OCI-LY3 (cell line): ENCODE measurements around the gene ARHGAP42.

Source experiments
- H2AFZ ChIP-seq: fragments of 200-600, 300-600 bp; shearing (Covaris generic); 2 replicates; pipeline ENCODE4 v1.6.0; 2014; ENCODE audit warnings: antibody characterized with exemption, low read depth, low read length
- H3K27ac ChIP-seq: fragments of 200-600, 300-600 bp; sonication (generic); 2 replicates; pipeline ENCODE4 v1.5.1; 2014; ENCODE audit warnings: mild to moderate bottlenecking, low read length, moderate library complexity, mixed read lengths
- H3K27me3 ChIP-seq: fragments of 200-600, 300-600 bp; sonication (generic); 2 replicates; pipeline ENCODE4 v1.6.1; 2014; ENCODE audit warnings: low read depth, low read length, mixed read lengths
- H3K36me3 ChIP-seq: fragments of 200-600, 300-600 bp; sonication (generic); replicated peaks from 2 replicates; pipeline ENCODE3; 2014; ENCODE audit warnings: low read depth, low read length, mixed read lengths
- H3K4me1 ChIP-seq: fragments of 300-600, 200-600 bp; sonication (generic); 2 replicates; pipeline ENCODE4 v1.6.1; 2014; ENCODE audit warnings: low read length, mixed read lengths
- H3K4me2 ChIP-seq: fragments of 200-600, 300-600 bp; sonication (generic); 2 replicates; pipeline ENCODE4 v1.6.1; 2014; ENCODE audit warnings: low read length, mixed read lengths
- H3K4me3 ChIP-seq: fragments of 300-600, 200-600 bp; sonication (generic); 2 replicates; pipeline ENCODE4 v1.5.1; 2014; ENCODE audit warnings: antibody characterized with exemption, mild to moderate bottlenecking, low read length, moderate library complexity
- H3K79me2 ChIP-seq: fragments of 300-600, 200-600 bp; shearing (Covaris generic); 2 replicates; pipeline ENCODE4 v1.6.1; 2014; ENCODE audit warnings: mild to moderate bottlenecking, low read length, mixed read lengths
- H3K9ac ChIP-seq: fragments of 300-600, 200-600 bp; shearing (Covaris generic); 2 replicates; pipeline ENCODE4 v1.6.0; 2014; ENCODE audit warnings: mild to moderate bottlenecking, low read length, moderate library complexity
- H3K9me3 ChIP-seq: fragments of 200-600, 300-600 bp; shearing (Covaris generic); 2 replicates; pipeline ENCODE4 v1.6.1; 2014; ENCODE audit warnings: low read length, mixed read lengths; ENCODE audit not compliant: insufficient read depth
- H4K20me1 ChIP-seq: fragments of 200-600, 300-600 bp; sonication (generic); 2 replicates; pipeline ENCODE4 v1.6.1; 2016; ENCODE audit warnings: low read length, mixed read lengths; ENCODE audit not compliant: insufficient read depth
- CTCF ChIP-seq: fragments of 200-600, 300-600 bp; sonication (generic); IDR thresholded peaks from 2 replicates; pipeline ENCODE4 v1.5.1; 2014; ENCODE audit warnings: antibody characterized with exemption, low read length, low read depth
- EZH2phosphoT487 ChIP-seq: fragments of 200-600 bp; shearing (Covaris generic); IDR thresholded peaks from 2 replicates; pipeline ENCODE4 v1.6.1; 2018; ENCODE audit warnings: antibody characterized with exemption, mixed run types, low read depth

ARHGAP42 gene

GRCh38 chr11:100730266-100730665 lies 43.2 kb downstream of the ARHGAP42 start:
- H2AFZ ChIP-seq, result no peak overlapping the region
- no peaks in the 10 kb centered on the region for H3K27me3 ChIP-seq
- H3K79me2 ChIP-seq, result no peaks in the 10 kb centered on the region; the same call in 1 of the 2 replicates
- no peaks in the 10 kb centered on the region for H4K20me1 ChIP-seq
- H3K36me3 ChIP-seq, result no peaks in the 10 kb centered on the region
- H3K4me1 ChIP-seq, result peaks cover 8% of the 10 kb centered on the region
- no peak for TF ChIP-seq CTCF
- TF ChIP-seq EZH2phosphoT487, result no peak
- H3K9me3 ChIP-seq, result no peaks in the 10 kb centered on the region
- H3K4me3 ChIP-seq, result no peak overlapping the region
- H3K9ac ChIP-seq, result no peak overlapping the region
- no peak overlapping the region for H3K27ac ChIP-seq
- H3K4me2 ChIP-seq, result no peak overlapping the region

GRCh38 chr11:100731471-100731870 lies 44.4 kb downstream of the ARHGAP42 start:
- Histone ChIP-seq H3K4me3 (no peak overlapping the region), H3K27ac (no peak overlapping the region), H3K9me3 (no peaks in the 10 kb centered on the region), H3K27me3 (no peaks in the 10 kb centered on the region), H3K9ac (no peak overlapping the region), H2AFZ (no peak overlapping the region), H4K20me1 (no peaks in the 10 kb centered on the region), H3K4me2 (no peak overlapping the region), H3K4me1 (peaks cover 9% of the 10 kb centered on the region), H3K36me3 (no peaks in the 10 kb centered on the region), H3K79me2 (no peaks in the 10 kb centered on the region; the same call in 1 of the 2 replicates)
- no peak for TF ChIP-seq EZH2phosphoT487
- no peak for TF ChIP-seq CTCF

GRCh38 chr11:100732949-100733348 lies 45.9 kb downstream of the ARHGAP42 start:
- Histone ChIP-seq H3K9ac (no peak overlapping the region), H3K4me3 (no peak overlapping the region), H3K27me3 (no peaks in the 10 kb centered on the region), H3K4me1 (peaks cover 9% of the 10 kb centered on the region), H2AFZ (no peak overlapping the region), H4K20me1 (no peaks in the 10 kb centered on the region), H3K79me2 (no peaks in the 10 kb centered on the region; the same call in 1 of the 2 replicates), H3K4me2 (no peak overlapping the region), H3K9me3 (no peaks in the 10 kb centered on the region), H3K27ac (no peak overlapping the region), H3K36me3 (no peaks in the 10 kb centered on the region)
- TF ChIP-seq EZH2phosphoT487 (no peak), CTCF (no peak)

DNA sequence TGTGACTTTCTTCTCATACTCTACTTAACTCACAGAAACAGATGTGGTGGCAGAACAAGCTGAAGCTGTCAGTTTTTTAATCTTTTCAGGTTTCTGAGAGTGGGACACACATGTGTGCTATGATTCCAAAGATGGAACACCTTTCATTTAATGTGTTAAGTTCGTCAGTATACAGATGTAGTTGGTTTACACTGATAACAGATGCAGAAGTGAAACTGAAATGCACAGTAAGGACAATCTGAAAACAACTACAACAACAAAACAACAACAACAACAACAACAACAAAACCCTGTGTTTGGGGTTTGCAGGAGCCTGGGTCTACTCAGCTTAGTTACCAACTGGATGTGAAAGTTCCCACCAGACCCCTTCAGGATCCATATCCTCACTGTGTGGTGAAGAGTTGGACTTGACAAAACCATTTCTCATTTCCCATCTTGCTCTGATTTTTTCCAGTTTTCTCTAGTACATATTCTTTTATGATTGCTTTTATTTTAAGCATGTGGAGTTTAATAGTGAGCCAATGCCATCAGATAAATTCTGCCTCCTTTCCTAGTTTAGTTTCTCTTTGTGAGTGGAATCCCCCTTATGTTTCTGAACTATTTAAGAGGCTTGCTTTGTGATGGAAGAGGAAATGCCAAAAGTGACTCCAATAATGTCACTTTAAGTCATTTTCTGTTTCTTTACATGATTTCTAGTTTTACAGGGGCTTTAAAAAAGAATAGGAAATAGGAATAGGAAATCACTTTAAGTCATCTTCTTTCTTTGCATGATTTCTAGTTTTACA lies 47.8 kb downstream of the ARHGAP42 start:
- Histone ChIP-seq H3K9ac (no peak overlapping the region), H3K27ac (no peak overlapping the region), H3K4me3 (no peak overlapping the region), H2AFZ (no peak overlapping the region), H3K4me1 (peaks cover 17% of the 10 kb centered on the region), H3K79me2 (no peaks in the 10 kb centered on the region; the same call in 1 of the 2 replicates), H4K20me1 (no peaks in the 10 kb centered on the region), H3K27me3 (no peaks in the 10 kb centered on the region), H3K4me2 (no peak overlapping the region; the same call in 1 of the 2 replicates), H3K36me3 (no peaks in the 10 kb centered on the region), H3K9me3 (no peaks in the 10 kb centered on the region)
- TF ChIP-seq CTCF (no peak), EZH2phosphoT487 (no peak)
